ENCODE results near the gene ADH4.

Gene ADH4

DNA sequence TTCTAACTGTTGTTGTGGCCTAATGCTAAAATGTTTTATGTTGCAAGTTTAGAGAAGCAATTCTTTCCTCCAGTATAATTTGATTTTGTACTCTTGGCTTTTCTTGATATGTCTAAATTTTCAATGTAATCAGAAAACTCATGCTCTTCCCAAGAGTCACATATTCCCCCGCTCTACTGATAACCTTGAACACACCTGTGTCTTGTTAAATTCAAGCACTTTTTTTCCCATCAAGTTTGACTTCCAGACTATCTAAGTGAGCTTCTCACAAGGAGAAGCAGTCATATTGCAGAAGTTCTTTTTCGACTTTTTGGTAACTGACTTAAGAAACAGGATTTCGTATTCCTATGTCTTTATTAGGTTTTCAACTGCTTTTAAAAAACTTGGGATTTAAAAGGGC, 7.4 kb upstream of the ADH4 start:
- H4K20me1 ChIP-seq (ENCODE audit: insufficient read depth, low read length) = no peaks in the 10 kb centered on the region
- no peak overlapping the region for H3K9ac ChIP-seq (ENCODE audit: low read length)
- H2AFZ ChIP-seq (ENCODE audit: low read length) = no peak overlapping the region
- H3K9me3 ChIP-seq (replicated peaks; ENCODE audit: insufficient read depth, low read length) = 0 out of 2 replicates have a peak, but pooled peaks cover 2% of the 10 kb centered on the region
- H3K4me3 ChIP-seq (ENCODE audit: low read length) = no peak overlapping the region
- TF ChIP-seq CTCF (IDR thresholded peaks at IDR 0.05; ENCODE audit: low read length) (no peak), EZH2phosphoT487 (IDR thresholded peaks at IDR 0.05; ENCODE audit: low read length) (no peak), EZH2 (optimal IDR thresholded peaks at IDR 0.05; ENCODE audit: low read depth, low read length) (no peak)
- no peak for DNase-seq
- no peaks in the 10 kb centered on the region for H3K9me2 ChIP-seq (replicated peaks; ENCODE audit: insufficient read depth, low read length)
- no peaks in the 10 kb centered on the region for H3F3A ChIP-seq (ENCODE audit: insufficient read depth, low read length)
- H3K79me2 ChIP-seq (ENCODE audit: low read length) = no peaks in the 10 kb centered on the region
- no peaks in the 10 kb centered on the region for H3K27me3 ChIP-seq (replicated peaks; ENCODE audit: insufficient read depth, low read length)
- no peak overlapping the region for H3K4me2 ChIP-seq (ENCODE audit: low read depth, low read length)
- H3K36me3 ChIP-seq (replicated peaks; ENCODE audit: insufficient read depth, low read length) = no peaks in the 10 kb centered on the region
- no peak overlapping the region for H3K27ac ChIP-seq (ENCODE audit: low read length)
- no peaks in the 10 kb centered on the region for H3K4me1 ChIP-seq (ENCODE audit: low read length)

DNA sequence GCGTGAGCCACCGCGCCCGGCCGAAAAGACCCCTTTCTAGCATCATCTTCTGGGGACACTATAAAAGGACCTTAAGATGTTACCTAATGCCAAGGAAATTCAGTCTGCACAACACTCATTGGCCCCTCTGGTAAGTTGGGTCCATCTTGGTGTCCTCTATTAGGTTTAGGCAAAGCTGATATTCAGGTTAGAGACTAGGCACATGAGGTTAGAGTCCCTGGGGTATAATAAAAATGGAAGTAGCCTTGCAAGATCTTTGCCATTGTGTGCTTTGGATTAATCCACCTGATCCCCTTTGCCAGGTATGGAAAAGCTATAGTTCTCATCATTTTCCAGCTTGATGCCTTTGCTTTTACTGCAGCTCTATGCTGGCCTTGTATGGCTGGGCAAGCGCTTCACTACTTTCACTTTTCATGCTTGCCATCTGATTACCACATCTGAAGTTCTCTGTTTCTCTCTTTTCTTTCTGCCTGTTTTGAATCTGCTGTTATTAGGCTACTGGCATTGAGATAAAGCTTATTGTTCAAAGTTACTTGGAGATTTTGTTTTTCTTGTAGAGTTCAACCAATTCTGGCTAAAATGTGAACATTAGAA, 5.4 kb upstream of the ADH4 start:
- TF ChIP-seq CTCF (IDR thresholded peaks at IDR 0.05; ENCODE audit: low read length) = no peak
- TF ChIP-seq EZH2phosphoT487 (IDR thresholded peaks at IDR 0.05; ENCODE audit: low read length) = no peak
- no peak for TF ChIP-seq EZH2 (optimal IDR thresholded peaks at IDR 0.05; ENCODE audit: low read depth, low read length)
- H3K36me3 ChIP-seq (replicated peaks; ENCODE audit: insufficient read depth, low read length) = no peaks in the 10 kb centered on the region
- H3F3A ChIP-seq (ENCODE audit: insufficient read depth, low read length) = no peaks in the 10 kb centered on the region

DNA sequence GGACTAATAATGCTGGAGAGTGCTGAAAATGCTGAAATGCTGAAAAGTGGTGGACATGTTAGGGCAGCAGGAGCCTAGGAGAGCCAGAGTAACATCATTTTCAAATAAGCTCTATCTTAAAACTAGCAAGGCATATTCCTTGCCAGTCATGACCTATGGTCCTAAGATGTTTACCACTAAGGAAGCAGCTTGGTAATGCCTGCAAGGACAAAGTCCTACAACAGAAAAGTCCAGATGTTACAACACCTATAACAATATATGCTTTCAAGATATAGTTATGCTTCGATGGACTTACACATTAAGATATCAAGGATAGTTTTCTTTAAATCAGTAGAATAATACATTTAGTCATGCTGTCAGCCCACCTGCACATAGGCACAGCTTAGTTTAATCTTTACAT, 4.5 kb upstream of the ADH4 start:
- no peaks in the 10 kb centered on the region for H3F3A ChIP-seq (ENCODE audit: insufficient read depth, low read length)
- H3K9me3 ChIP-seq (replicated peaks; ENCODE audit: insufficient read depth, low read length) = 0 out of 2 replicates have a peak, but pooled peaks cover 2% of the 10 kb centered on the region
- no peaks in the 10 kb centered on the region for H3K4me1 ChIP-seq (ENCODE audit: low read length)
- H3K9me2 ChIP-seq (replicated peaks; ENCODE audit: insufficient read depth, low read length) = no peaks in the 10 kb centered on the region
- H3K27ac ChIP-seq (ENCODE audit: low read length) = no peak overlapping the region
- H3K4me3 ChIP-seq (ENCODE audit: low read length) = no peak overlapping the region
- H3K36me3 ChIP-seq (replicated peaks; ENCODE audit: insufficient read depth, low read length) = no peaks in the 10 kb centered on the region
- H3K9ac ChIP-seq (ENCODE audit: low read length) = no peak overlapping the region
- DNase-seq = no peak
- H3K27me3 ChIP-seq (replicated peaks; ENCODE audit: insufficient read depth, low read length) = no peaks in the 10 kb centered on the region
- H4K20me1 ChIP-seq (ENCODE audit: insufficient read depth, low read length) = no peaks in the 10 kb centered on the region
- no peak overlapping the region for H2AFZ ChIP-seq (ENCODE audit: low read length)
- no peak overlapping the region for H3K4me2 ChIP-seq (ENCODE audit: low read depth, low read length)
- TF ChIP-seq CTCF (IDR thresholded peaks at IDR 0.05; ENCODE audit: low read length) (no peak), EZH2phosphoT487 (IDR thresholded peaks at IDR 0.05; ENCODE audit: low read length) (no peak), EZH2 (optimal IDR thresholded peaks at IDR 0.05; ENCODE audit: low read depth, low read length) (no peak)
- H3K79me2 ChIP-seq (ENCODE audit: low read length) = no peaks in the 10 kb centered on the region

More for the DNA sequence above, 5.4 kb upstream of the ADH4 start:
- H2AFZ ChIP-seq (ENCODE audit: low read length) = no peak overlapping the region
- 0 out of 2 replicates have a peak, but pooled peaks cover 2% of the 10 kb centered on the region for H3K9me3 ChIP-seq (replicated peaks; ENCODE audit: insufficient read depth, low read length)
- H3K9me2 ChIP-seq (replicated peaks; ENCODE audit: insufficient read depth, low read length) = no peaks in the 10 kb centered on the region
- no peak for DNase-seq
- H3K4me1 ChIP-seq (ENCODE audit: low read length) = no peaks in the 10 kb centered on the region
- H3K9ac ChIP-seq (ENCODE audit: low read length) = no peak overlapping the region
- H3K4me2 ChIP-seq (ENCODE audit: low read depth, low read length) = no peak overlapping the region
- no peaks in the 10 kb centered on the region for H3K79me2 ChIP-seq (ENCODE audit: low read length)
- no peaks in the 10 kb centered on the region for H4K20me1 ChIP-seq (ENCODE audit: insufficient read depth, low read length)
- H3K27ac ChIP-seq (ENCODE audit: low read length) = no peak overlapping the region
- H3K4me3 ChIP-seq (ENCODE audit: low read length) = no peak overlapping the region
- H3K27me3 ChIP-seq (replicated peaks; ENCODE audit: insufficient read depth, low read length) = no peaks in the 10 kb centered on the region

All from MM.1S (cell line).